HL-60/S4 treated with phorbol 12-myristate 13-acetate at 8.2 ng/mL for 4 days and 3 days (cell line): ENCODE results near the gene ZNF638.
"Not testable (repeated sequence)": the region's sequence is repeated elsewhere in the genome, so short reads cannot be mapped to it uniquely, and the experiment has no call there.

Source experiments
- in situ Hi-C: fragments of 300-500 bp; cut with MboI; formaldehyde crosslinking; loops from 2 replicates; pipeline ENCODE4 v1.15.0; 2022; ENCODE audit warnings: low sequenced_read_pairs

The ZNF638 gene

DNA sequence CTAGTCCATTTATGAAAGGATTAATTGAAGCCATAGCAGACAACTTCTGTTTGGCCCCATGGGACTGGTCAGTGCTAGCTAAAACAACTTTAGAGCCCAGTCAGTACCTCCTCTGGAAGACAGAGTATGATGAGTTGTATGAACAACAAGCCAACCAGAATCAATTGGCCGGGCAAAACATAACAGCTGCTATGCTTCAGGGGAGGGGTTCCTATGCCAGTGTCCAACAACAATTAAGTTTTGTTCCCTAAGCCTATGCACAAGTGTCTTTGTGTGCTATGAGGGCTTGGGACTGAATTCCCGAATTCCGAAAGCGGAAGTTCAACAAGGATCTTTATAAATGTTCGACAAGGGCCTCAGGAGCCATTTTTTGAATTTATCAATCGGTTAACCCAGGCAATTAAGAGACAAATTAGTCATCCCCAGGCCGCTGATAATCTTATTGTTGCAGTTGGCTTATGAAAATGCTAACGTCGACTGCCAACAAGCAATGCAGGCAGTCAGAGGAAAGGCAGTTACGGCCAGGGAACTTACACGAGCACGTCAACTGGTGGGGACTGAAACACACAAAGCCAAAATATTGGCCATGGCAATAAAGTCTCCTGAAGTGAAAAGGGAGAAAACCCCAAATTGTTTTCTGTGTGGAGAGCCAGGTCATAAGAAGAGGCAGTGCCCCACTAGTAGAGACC lies 57.9 kb downstream of the ZNF638 start:
- in situ Hi-C loops, result no loop called here

- in situ Hi-C loops, result no loop called here
Observed at GRCh38 chr2:71393216-71393615, 61.6 kb downstream of the ZNF638 start.

GRCh38 chr2:71395471-71395870 lies 63.9 kb downstream of the ZNF638 start:
- in situ Hi-C loops, result no loop called here

- in situ Hi-C loops, result no loop called here
Observed at GRCh38 chr2:71402427-71402826, 70.8 kb downstream of the ZNF638 start.

DNA sequence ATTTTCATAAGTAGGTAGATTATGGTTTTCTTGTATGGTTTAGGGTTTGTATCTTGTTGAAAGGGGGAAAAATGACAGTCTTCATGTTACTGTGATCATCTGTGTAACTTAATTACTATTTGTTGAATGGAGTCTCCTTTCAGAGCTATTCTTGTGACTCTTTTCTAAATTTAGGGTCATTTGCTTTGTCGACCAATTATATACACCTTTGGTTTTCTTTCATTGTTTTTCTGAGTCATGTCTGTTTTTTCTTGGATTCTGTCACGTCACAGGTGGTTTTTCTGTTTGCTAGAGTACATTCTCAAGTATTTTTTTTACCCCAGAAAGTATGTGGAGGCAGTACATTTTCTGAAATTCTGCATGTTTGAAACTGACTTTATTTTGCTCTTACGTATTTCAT lies 78.0 kb downstream of the ZNF638 start:
- in situ Hi-C loops, result no loop called here

GRCh38 chr2:71410696-71411095 lies 79.1 kb downstream of the ZNF638 start:
- in situ Hi-C loops, result no loop called here

- in situ Hi-C loops, result not testable (repeated sequence)
Observed at GRCh38 chr2:71416866-71417265, 85.3 kb downstream of the ZNF638 start.

GRCh38 chr2:71417300-71418202 lies 86.0 kb downstream of the ZNF638 start:
- in situ Hi-C loops, result no loop called here

GRCh38 chr2:71419145-71419544 lies 87.6 kb downstream of the ZNF638 start:
- in situ Hi-C loops, result no loop called here

- in situ Hi-C loops, result no loop called here
Observed at GRCh38 chr2:71419976-71420375, 88.4 kb downstream of the ZNF638 start.

DNA sequence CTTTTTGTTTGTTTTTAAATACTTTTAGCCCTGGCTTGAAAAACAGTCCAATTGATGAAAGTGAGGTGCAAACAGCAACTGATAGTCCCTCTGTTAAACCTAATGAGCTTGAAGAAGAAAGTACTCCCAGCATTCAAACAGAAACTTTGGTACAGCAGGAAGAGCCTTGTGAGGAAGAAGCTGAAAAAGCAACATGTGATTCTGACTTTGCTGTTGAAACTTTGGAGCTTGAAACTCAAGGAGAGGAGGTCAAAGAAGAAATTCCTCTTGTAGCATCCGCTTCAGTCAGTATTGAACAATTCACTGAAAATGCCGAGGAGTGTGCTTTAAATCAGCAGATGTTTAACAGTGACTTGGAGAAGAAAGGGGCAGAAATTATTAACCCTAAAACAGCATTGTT lies 91.2 kb downstream of the ZNF638 start:
- in situ Hi-C loops, result no loop called here

DNA sequence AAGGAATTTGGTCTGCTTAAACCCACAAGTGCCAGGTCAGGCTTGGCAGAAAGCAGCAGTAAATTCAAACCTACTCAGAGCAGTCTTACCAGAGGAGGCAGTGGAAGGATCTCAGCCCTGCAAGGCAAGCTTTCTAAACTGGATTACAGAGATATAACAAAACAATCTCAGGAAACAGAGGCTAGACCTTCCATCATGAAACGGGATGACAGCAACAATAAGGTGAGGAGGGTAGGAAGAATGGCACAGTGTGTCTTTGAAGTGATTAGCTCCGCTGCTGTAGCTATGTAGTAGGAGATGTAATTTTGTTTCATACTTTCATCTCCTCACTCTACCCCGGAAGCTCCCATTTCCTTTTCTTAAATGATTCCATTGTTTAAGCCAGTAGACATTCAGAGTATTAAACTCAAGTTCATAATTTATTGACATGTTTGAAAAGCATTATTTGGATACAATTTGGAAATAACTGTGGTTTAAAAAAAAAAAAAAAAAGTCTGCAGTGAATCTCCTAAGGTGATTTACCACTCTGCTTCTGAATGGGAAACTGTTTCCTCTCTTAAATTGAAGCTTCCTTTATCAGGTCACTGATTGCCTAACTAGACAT lies 92.3 kb downstream of the ZNF638 start:
- in situ Hi-C loops, result no loop called here

GRCh38 chr2:71426721-71427120 lies 95.1 kb downstream of the ZNF638 start:
- in situ Hi-C loops, result no loop called here

- in situ Hi-C loops, result no loop called here
Observed at GRCh38 chr2:71428472-71429383, 97.1 kb downstream of the ZNF638 start.

- in situ Hi-C loops, result not testable (repeated sequence)
Observed at GRCh38 chr2:71445142-71445541, 113.6 kb downstream of the ZNF638 start.

GRCh38 chr2:71446505-71446904 lies 114.9 kb downstream of the ZNF638 start:
- in situ Hi-C loops, result no loop called here

- in situ Hi-C loops, result no loop called here
Observed at GRCh38 chr2:71449343-71449742, 117.8 kb downstream of the ZNF638 start.

DNA sequence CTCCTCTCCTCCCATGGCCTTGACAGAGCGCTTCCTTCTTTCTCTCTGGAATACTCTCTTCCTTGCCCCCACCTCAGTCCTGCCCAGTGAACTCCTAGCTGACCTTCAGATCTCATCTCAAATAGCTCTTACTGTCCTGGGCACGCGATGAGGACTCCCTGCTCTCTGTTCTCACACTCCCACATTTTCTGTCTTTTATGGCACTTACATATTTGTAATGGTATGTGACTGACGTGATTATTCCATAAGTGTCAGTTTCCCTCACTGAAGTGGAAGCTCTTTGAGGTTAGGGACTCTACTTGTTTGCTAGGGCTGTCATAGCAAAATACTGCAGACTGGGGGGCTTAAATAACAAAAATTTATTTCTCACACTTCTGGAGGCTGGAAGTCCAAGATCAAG lies 120.1 kb downstream of the ZNF638 start:
- in situ Hi-C loops, result no loop called here

DNA sequence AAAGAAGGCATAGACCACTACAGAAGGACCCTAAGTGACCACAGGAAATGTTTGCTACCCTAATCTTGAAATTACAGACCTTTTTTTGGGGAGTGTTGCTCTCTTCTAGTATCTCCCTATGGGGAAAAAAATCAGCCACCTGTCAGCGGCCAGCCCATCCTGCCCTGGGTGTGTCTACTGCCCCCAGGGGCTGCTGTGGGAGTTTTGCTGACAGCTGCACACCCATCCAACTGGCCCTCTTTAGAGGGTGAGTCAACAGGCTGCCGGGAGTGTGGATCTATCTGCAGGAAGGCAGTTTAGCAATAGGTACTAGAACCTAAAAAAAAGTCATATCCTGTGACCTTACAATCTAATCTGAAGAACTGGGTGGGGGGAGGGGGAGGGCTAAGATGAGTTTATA lies 121.0 kb downstream of the ZNF638 start:
- in situ Hi-C loops, result no loop called here

DNA sequence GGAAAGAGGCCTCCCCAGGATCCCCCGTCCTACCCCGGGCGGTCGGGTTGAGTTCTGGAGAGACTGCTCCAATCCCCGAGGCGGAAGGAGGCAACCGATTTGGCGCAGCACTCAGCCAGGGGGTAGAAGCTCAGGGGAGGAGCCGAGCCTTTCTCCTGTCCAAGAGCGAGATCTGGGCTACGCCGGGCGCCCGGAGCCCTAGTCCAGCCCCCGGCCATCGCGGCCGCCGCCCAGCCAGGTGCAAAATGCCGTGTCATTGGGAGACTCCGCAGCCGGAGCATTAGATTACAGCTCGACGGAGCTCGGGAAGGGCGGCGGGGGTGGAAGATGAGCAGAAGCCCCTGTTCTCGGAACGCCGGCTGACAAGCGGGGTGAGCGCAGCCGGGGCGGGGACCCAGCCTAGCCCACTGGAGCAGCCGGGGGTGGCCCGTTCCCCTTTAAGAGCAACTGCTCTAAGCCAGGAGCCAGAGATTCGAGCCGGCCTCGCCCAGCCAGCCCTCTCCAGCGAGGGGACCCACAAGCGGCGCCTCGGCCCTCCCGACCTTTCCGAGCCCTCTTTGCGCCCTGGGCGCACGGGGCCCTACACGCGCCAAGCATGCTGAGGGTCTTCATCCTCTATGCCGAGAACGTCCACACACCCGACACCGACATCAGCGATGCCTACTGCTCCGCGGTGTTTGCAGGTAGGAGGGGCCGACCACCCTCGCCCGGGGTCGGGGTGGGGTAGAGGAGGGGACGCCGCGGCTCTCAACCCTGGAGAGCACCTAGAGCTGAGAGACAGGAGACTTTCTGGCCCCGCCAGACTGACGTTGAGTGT lies 122.0 kb downstream of the ZNF638 start, which contains the start of gene DYSF:
Gene DYSF, plus strand, starts transcription at position 158 of the 817 bp plus-strand sequence.
- in situ Hi-C loops, result no loop called here
